GM21737 (cell line): Measurements from ENCODE around the gene PDIA2.
"Not testable (repeated sequence)": the region's sequence is repeated elsewhere in the genome, so short reads cannot be mapped to it uniquely, and the experiment has no call there.

Source experiments
- ATAC-seq: cut with Tn5 transposase; IDR thresholded peaks from one replicate; pipeline ENCODE4 v1.9.1; 2021; ENCODE audit warnings: mild to moderate bottlenecking, moderate library complexity; ENCODE audit not compliant: unreplicated experiment

The PDIA2 gene

DNA sequence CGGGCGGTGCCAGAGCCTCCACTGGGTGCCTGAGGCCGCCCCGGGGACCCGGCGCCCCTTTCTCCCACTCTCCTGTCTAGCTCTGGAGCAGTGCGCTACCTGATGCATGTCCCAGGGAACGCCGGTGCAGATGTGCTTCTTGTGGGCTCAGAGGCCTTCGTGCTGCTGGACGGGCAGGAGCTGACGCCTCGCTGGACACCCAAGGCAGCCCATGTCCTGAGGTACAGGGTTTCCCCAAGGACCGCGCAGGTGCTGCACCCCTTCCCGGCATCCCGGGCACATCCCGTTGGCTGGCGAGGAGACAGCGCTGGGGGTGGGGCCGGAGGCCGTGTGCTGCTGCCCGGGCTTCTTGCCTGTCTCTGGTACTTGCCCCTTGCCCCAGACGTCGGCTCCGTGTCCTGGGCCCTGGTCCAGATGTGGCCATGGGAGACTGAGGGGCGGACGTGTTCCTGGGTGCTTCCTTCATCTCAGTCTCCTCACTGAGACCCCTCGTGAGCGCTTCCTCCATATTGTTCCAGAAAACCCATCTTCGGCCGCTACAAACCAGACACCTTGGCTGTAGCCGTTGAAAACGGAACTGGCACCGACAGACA, 19.7 kb upstream of the PDIA2 start:
- ATAC-seq, result no peak

DNA sequence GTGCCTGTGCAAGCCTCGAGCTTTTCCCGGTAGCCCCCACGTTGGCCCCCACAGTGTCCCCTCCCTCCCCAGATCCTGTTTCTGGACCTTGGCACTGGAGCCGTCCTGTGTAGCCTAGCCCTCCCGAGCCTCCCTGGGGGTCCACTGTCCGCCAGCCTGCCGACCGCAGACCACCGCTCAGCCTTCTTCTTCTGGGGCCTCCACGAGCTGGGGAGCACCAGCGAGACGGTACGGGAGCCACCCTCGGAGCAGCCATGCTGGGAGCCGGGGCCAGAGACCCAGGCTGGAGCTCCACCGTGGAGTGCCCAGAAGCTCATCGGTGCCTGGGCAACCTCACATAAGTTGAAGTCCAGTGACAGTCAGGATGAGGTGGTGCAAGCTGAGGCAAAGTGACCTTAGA, 19.0 kb upstream of the PDIA2 start:
- ATAC-seq, result no peak

DNA sequence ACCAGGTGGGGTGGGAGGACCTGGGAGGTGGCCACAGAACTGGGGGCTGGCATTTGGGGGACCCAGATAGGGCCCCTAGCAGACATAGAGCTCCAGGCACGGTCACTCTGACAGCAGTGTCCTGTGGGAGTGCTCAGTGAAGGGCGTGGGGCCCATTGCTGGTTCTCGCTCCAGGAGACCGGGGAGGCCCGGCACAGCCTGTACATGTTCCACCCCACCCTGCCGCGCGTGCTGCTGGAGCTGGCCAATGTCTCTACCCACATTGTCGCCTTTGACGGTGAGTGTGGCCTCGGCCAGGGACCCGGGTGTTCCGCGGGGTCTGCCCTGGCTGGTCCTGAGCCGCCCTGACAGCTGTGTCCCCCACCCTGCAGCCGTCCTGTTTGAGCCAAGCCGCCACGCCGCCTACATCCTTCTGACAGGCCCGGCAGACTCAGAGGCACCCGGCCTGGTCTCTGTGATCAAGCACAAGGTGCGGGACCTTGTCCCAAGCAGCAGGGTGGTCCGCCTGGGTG, 18.5 kb upstream of the PDIA2 start:
- no peak for ATAC-seq

DNA sequence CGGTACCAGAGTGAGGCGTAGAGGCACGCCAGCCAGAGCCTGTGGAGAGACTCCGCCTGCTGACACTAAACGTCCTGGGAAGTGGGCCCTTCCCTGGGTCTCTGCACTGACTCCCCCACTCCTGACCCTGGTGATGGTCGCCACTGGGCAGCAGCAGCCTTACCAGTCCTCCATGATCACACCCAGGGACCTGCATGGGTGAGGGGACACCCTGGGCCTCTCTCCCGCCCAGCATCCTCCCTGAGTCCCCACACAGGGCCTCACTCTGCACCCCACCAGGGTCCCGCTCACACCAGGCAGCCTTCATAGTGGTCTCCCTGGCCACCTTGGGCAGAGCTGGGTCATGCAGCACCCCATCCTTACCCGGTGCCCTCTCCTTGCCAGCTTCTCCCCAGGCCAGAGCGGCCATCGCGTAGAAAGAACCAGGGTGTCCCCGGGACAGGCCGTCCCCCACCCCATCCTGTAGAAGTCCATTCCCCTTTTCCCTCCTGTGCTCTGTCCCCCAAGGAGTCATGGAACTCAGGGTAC, 17.9 kb upstream of the PDIA2 start:
- no peak for ATAC-seq

DNA sequence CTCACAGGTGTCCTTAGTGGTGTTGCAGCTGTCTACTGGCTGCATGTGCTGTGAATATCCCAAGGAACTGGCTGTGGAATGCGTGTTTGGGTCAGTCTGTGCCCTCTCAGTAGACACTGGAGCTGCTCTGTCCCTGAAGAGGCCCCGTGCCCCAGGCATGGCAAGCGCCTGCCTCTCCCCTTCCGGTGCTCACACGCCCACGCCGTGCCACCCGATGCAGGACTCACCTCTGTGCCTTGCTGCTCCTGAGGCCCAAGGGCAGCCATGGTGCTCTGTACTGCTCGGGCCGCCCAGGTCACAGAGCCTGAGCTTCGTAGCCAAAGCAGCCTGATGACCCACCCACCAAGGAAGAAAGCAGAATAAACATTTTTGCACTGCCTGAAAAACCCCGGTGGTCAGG, 17.3 kb upstream of the PDIA2 start:
- ATAC-seq, result no peak

DNA sequence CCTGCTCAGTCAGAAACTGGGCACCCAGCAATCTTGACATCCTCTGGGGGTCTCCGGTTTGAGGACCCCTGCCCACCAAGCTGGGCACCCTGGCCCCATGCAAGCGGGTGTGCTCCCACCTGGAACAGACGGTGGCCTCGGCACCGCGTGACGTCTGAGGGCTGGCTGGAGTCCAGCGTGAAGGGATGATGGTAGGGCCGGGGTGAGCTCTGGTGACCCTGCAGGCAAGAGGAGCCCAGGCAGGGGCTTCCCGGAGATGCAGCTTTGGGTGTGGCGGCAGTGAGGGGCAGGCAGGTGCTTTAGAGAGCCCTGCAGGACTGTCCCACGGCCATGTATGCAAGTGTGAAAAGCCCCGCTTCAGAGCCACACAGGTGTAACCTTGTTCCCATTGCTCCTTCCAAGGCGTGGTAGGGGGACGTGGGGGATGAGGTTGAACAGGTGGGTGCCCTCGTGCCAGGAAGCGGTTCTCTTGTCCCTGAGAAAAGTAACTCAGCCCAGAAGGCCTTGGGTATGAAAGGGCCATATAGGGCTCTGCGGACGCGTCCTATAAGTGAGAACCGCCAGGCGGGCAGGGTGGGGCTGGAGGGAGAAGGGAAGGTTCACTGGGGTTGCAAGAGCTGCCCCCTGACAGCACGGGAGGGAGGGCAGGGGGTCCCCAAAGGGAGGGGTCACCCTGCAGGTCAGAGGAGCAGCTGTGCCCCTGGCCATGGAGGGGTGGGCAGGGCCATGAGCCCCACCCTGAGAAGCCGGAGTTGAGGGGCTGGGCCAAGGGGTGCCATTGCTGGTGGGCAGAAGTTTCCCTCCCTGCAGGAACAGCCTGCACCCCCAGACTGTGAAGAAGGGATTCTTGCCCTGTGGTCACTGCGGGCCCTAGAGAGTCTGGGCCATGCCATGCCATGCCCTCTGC, 16.5 kb upstream of the PDIA2 start:
- ATAC-seq, result no peak

DNA sequence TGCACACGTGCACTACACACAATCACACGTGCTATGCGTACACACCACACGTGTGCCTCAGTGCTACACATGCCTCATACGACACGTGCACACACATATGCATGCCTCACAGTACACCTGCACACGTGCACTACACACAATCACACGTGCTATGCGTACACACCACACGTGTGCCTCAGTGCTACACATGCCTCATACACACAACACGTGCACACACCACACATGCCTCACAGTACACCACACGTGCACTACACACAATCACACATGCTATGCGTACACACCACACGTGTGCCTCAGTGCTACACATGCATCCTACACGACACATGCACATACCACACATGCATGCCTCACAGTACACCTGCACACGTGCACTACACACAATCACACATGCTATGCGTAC, 15.4 kb upstream of the PDIA2 start:
- ATAC-seq, result not testable (repeated sequence)

DNA sequence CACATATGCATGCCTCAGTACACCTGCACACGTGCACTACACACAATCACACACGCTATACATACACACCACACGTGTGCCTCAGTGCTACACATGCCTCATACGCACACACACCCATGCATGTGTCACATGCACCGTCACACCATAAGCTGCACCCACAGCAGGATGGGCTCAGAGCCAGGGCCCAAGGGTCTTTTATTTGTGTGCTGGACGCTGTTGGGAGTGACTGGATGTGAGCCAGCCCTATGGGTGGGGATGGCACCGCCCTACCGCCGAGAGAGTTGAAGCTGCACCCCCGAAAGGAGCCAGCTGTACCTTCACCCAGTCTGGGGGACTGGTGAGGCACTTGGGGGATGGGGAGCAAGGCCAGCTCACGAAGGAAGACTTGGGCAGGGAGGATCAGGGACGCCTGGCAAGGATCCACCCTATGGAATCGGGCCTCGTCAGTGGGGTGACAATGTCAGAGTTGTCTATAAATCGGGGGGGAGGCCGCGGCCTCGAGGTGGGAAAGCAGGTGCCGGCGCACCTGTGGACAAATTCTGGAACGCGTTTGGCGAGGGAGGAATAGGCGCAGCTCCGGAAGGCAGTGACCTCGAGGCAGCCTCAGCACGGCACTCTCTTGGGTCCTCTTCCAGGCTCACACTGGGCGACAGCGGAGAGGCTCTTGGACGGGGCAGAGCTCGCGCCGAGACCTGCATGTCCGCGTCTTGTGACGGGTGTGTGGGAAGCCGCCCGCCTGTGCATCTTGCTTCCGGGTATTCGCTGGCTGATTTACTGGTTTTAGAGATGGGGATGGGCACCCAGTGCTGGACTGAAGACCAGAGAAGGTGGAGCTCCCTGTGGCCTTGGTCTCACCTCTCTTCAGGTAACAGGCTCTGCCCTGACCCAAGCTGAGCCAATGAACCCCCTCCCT, 14.6 kb upstream of the PDIA2 start:
- no peak for ATAC-seq

DNA sequence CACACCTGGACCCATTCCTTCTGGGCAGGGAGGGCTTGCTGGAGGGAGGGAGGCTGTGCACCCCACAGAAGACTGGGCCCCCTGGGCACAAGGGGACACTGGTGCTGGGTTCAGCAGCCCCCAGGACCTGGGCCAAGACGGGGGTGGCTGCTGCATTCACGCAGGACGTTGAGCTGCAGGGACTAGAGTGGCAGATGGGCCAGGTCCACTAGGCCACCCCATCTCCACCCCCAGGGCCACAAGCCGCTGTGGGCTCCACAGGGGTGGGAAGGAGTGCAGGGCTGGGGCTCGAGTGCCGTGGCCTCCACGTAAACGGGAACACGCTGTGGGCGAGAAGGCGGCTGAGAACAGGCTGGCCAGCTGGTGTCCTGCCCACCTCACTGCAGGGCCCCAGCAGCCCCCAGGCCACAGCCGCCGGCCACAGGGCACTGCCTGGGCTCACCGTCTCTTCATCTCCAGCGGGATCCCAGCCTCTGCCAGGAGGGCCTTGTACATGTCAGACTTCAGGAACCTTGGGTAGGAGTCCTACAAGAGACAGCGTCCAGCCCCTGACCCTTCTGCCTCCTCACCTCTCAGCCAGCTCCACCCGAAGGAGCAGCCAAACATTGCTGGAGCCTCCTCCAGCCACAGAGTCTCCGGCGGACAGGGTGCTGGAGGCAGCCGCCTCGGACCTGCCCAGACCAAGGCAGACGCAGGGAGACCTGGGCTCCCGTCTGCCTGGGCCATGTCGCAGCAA, 13.7 kb upstream of the PDIA2 start:
- no peak for ATAC-seq

DNA sequence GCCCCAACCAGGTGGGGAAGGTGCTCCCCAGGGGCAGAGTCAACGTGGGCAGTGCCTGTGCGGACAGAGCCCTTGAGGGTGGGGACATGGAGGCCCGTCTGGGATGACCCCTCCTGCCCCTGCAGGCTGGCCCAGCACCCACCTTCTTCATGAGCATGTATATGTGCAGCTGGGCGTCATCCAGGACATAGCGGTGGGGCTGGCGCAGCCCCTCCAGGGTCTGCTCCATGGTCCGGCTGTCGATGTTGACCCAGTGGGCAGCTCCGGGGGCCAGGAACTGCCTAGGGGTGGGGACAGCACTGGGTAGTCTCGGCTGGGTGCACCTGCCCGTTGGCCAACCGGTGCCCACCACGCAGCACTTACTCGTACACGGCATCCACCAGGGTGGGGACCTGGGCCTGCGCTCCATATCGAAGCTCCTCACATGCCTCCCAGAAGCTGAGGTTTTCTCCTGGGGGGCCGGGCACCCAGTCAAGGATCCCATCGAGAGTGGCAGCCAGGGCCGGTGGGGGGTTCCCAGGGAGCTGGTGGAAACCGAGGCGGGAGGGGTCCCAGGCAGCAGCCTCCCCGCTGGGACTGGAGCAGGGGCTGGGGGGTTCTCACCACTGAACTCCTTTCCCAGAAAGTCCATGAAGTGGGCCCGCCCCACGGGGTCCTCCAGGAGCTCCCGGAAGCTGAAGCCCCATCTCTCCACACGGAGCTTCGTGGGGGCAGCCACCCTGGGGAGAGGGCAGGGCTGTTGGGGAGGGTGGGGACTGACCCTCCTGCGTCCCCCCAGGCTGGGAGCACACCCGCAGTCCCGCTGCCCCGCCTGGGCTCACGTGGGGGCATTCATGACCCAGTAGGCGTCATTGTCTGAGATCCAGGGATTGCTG, 12.3 kb upstream of the PDIA2 start:
- no peak for ATAC-seq

DNA sequence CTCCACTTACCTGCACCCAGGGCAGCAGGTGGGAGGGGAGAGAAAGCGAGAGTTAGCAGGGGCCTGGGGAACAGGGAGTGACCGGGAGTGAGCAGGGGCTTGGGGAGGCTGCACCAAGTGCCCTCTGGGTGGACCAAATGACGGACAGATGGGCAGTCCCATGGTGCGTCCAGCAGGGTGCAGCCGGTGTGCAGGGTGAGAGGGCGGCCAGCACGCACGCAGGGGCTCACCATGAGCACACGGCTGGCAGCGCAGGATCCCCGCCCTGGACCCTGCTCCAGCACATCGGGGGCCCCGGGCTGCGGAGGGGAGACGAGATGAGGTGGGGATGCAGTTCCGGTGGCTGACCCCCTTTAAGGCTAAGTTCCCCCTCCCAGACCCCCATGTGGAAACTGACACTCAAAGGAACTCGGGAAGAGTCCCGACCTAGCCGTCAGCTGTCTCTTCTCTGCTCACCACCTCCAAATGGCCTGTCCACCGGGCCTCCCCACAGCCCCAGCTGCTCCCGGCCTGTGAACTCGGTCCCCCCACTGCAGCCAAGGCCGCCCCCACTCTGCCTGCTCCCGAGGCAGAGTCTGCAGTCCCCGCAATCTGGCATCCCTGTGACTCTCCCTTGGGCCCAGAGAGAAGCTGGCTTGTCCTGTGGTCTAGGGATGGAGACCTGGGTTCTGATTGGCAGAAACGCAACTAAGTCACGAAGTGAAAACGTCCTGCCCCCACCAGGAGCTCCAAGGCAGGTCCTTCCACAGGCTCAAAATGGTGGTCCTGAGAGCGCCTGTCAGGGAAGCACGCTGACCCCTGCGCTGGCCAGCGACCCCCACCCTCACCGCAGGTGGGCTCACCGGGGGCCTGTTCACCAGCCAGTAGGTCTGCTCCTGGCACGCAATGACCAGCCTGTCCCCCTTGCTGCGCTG, 10.1 kb upstream of the PDIA2 start:
- ATAC-seq, result no peak

DNA sequence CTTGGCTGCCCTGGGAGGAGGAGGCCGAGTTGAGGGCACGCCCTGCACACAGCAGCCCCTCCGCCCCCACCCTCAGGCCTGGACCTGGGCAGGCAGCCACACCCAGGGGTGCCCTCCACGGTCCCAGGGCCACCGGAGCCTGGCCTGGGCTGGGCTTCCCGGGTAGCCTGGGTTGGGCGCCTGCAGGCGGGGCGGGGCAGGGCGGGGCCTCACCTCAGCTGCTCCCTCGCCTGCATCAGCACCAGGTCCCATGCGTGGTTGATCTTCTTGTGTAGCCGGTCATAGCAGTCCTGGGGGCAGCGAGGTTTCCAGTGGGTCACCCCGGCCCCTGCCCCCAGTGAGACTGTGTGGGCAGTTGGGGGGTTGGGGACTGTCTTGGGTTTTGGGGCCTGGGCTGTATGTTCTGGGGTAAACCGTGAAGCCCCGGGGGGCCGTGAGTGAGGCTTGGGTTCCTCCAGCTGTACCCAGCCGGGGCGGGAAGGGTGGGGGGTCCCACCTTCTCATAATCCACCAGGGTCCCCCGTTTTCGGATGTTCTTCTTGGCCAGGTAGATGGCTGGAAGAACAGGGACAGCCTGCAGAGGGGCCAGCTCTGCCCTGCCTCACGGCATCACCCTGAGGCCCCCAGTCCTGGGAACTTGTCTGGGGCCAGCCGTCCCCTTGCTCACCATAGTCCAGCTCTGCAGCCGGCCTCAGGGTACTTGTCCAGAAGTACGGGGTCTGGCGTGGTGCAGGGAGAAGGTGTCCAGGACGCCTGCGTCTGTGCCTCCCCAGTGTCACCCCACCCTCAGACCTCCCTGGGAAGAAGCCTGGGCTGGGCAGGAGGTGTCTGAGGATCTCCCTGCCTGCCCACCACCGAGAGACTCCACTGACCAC, 9.2 kb upstream of the PDIA2 start:
- ATAC-seq, result no peak

DNA sequence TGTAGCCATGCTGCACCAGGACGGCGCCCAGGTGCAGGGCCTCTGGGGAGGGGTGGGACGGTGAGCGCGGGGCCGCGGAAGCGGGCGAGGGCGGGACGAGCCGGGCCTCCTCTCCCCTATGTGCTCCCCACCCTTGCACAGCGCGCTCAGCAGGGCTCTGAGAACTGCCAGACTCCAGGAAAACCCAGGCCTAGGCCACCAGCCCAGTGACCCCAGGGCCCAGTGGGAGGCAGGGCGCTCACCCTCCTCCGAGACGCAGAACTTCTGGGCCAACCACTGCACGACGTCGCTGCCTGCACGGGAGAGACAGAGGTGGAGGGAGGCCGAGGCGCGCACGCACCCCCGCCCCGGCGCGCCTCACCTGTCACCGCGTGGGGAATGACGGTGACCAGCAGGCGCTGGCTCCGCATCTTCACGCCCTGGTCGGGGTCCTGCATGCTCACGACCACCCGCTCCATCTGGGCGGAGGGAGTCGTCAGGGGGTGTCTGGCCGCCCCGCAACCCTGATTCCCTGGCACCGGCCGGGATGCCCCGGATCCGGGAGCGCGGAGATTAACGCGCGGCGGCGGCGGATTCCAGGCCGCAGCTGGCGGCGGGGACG, 7.8 kb upstream of the PDIA2 start:
- ATAC-seq, result no peak

DNA sequence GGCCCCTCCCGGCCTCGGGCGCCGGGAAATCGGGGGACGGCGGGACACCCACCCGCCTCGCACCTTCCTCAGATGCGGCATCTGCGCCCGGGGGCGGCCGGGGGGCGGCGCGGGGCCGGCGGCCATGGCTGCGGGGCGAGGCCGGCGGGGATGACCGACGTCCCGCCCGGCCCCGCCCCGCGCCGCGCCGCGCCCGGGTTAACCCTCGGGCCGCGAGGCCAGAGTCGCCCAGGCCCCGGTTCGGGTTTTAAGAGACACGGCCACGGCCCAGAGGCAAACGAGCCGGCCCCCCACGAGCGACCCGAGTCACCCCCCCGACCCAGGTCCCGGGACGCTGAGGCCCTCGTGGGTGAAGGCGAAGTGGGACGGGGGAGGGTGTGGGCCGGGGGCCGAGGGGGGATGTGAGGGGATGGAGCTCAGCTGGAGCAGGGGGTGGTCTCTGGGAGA, 7.2 kb upstream of the PDIA2 start, which contains the start of gene RGS11:
Gene RGS11, minus strand, starts transcription at position 159 of the 447 bp plus-strand sequence. Its CDS starts 33 bp downstream, at position 126.
- no peak for ATAC-seq

DNA sequence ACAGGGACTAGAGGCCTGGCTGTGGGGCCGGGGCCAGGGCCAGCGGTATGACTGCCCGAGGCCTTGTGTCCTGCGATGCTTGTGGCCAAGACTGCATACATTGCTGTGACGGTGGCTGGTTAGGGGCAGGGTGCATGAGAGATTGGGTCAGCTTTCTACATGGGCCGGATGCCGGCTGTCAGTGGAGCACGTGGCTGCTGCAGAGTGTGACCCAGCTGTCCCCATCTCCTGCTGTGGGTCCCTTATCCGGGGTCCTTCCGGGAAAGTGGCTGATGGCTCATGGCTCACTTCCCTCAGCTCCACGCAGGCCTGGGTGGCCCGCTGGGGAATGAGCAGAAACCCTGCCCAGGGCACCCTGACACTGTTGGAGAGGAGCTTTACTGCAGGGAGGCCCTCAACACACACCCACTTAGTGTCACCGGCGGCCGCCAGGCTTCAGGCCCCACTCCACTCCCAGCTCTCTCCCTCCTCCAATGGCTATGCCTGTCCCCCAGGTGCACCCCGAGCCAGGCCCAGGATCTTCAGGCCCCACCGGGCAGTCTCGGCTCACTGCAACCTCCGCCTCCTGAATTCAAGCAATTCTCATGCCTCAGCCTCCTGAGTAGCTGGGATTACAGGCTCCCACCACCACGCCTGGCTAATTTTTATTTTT, 6.4 kb upstream of the PDIA2 start:
- ATAC-seq, result no peak

DNA sequence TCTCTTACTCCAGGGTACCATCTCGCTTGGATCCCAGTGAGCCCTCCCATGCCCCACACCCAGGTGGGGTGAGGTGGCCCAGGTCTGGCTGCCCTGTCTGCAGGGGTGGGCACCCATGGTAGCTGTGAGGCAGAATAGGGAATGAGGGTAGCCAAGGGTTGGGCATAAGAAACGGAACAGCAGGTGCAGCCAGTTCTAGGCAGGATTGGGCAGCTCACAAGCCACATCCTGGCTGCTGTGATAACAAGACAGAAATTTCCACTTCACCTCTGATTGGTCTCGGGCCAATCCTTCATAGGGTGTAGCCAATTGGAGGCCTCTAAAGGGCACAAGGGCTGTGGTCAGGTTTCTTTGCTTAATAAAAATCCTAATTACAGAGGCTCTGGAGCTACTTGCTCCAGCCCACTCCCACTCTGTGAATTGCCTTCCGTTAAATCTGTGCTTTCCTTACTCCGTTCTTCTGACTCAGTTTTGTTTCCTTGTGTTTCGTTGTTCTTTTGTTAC, 4.0 kb upstream of the PDIA2 start:
- ATAC-seq, result no peak
